ENCODE data around the gene PILRA.

DNA sequence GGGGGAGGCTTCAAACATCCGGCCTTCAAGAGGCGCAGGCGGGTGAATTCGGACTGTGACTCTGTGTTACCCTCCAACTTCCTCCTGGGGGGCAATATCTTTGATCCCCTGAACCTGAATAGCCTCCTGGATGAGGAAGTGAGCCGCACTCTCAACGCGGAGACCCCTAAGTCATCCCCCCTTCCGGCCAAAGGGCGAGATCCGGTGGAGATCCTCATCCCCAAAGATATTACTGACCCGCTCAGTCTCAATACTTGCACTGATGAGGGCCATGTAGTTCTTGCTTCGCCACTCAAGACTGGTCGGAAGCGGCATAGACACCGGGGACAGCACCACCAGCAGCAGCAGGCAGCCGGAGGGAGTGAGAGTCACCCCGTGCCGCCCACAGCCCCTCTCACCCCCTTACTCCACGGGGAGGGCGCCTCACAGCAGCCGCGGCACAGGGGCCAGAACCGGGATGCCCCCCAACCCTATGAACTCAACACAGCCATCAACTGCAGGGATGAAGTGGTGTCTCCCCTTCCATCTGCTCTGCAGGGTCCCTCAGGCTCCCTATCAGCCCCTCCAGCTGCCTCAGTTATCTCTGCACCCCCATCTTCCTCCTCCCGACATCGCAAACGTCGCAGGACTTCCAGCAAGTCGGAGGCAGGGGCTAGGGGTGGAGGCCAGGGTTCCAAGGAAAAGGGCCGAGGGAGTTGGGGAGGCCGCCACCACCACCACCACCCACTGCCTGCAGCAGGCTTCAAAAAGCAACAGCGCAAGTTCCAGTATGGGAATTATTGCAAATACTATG, 57.4 kb downstream of the PILRA start:
- no peak for TF ChIP-seq POLR2A (IDR thresholded peaks at IDR 0.05)
- TF ChIP-seq, protein P1, sequence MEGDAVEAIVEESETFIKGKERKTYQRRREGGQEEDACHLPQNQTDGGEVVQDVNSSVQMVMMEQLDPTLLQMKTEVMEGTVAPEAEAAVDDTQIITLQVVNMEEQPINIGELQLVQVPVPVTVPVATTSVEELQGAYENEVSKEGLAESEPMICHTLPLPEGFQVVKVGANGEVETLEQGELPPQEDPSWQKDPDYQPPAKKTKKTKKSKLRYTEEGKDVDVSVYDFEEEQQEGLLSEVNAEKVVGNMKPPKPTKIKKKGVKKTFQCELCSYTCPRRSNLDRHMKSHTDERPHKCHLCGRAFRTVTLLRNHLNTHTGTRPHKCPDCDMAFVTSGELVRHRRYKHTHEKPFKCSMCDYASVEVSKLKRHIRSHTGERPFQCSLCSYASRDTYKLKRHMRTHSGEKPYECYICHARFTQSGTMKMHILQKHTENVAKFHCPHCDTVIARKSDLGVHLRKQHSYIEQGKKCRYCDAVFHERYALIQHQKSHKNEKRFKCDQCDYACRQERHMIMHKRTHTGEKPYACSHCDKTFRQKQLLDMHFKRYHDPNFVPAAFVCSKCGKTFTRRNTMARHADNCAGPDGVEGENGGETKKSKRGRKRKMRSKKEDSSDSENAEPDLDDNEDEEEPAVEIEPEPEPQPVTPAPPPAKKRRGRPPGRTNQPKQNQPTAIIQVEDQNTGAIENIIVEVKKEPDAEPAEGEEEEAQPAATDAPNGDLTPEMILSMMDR (IDR thresholded peaks at IDR 0.05), result no peak

Measured in tibial nerve (tissue), 3 donors.